GM21423 (cell line): ENCODE data around the gene ZC3H4.
"Not testable (repeated sequence)": the region's sequence is repeated elsewhere in the genome, so short reads cannot be mapped to it uniquely, and the experiment has no call there.

Source experiments
- ATAC-seq: cut with Tn5 transposase; IDR thresholded peaks from one replicate; pipeline ENCODE4 v1.9.1; 2021; ENCODE audit warnings: mild to moderate bottlenecking, moderate library complexity; ENCODE audit not compliant: unreplicated experiment

ZC3H4 gene

GRCh38 chr19:47057328-47057727 lies 56.2 kb downstream of the ZC3H4 start:
- ATAC-seq: no peak

GRCh38 chr19:47056411-47056810 lies 57.2 kb downstream of the ZC3H4 start:
- ATAC-seq: no peak

GRCh38 chr19:47050562-47050961 lies 63.0 kb downstream of the ZC3H4 start:
- ATAC-seq: not testable (repeated sequence)

- ATAC-seq: no peak
Observed at GRCh38 chr19:47049307-47049700, 64.3 kb downstream of the ZC3H4 start.

- peak; percentile 34 for ATAC-seq
Observed at GRCh38 chr19:47047763-47048405, 65.7 kb downstream of the ZC3H4 start.

- no peak for ATAC-seq
Observed at GRCh38 chr19:47047272-47047762, 66.3 kb downstream of the ZC3H4 start.

GRCh38 chr19:47045867-47046470 lies 67.6 kb downstream of the ZC3H4 start:
- ATAC-seq: no peak

- ATAC-seq: no peak
Observed at GRCh38 chr19:47044946-47045866, 68.4 kb downstream of the ZC3H4 start.

- ATAC-seq: no peak
Observed at GRCh38 chr19:47040869-47041268, 72.7 kb downstream of the ZC3H4 start.

GRCh38 chr19:47039239-47039874 lies 74.2 kb downstream of the ZC3H4 start:
- ATAC-seq: no peak

GRCh38 chr19:47037766-47038165 lies 75.8 kb downstream of the ZC3H4 start:
- no peak for ATAC-seq

GRCh38 chr19:47036097-47036651 lies 77.4 kb downstream of the ZC3H4 start:
- no peak for ATAC-seq

GRCh38 chr19:47035127-47036096 lies 78.2 kb downstream of the ZC3H4 start:
- peak; percentile 80 for ATAC-seq

GRCh38 chr19:47032171-47032811 lies 81.3 kb downstream of the ZC3H4 start:
- ATAC-seq: no peak

GRCh38 chr19:47028195-47028601 lies 85.4 kb downstream of the ZC3H4 start:
- ATAC-seq: no peak

GRCh38 chr19:47027586-47028088 lies 85.9 kb downstream of the ZC3H4 start:
- ATAC-seq: no peak

GRCh38 chr19:47026889-47027288 lies 86.7 kb downstream of the ZC3H4 start:
- ATAC-seq: no peak

GRCh38 chr19:47026156-47026555 lies 87.4 kb downstream of the ZC3H4 start:
- no peak for ATAC-seq

- no peak for ATAC-seq
Observed at GRCh38 chr19:47024502-47024901, 89.1 kb downstream of the ZC3H4 start.
